Suprapubic skin (tissue), 4 donors: Measurements from ENCODE around the gene WWTR1. TPM values are rescaled to one million over a fixed set of nuclear protein-coding genes. Genes with fewer than 3 reads are reported as not detected.

Experiments used
- DNase-seq, 2 donors: peaks; one replicate each; pipeline ENCODE4 v3.0.0-alpha.2; 2019; ENCODE audit warnings: low spot score in 2 of 2
- H3K27ac ChIP-seq: fragments of 200-600 bp; sonication (generic); one replicate; pipeline ENCODE4 v1.5.1; 2019
- H3K27me3 ChIP-seq: fragments of 200-600 bp; sonication (generic); one replicate; pipeline ENCODE4 v1.5.1; 2019
- H3K36me3 ChIP-seq: fragments of 200-600 bp; sonication (generic); one replicate; pipeline ENCODE4 v1.5.1; 2019
- H3K4me1 ChIP-seq: fragments of 200-600 bp; sonication (generic); one replicate; pipeline ENCODE4 v1.5.1; 2019
- H3K4me3 ChIP-seq: fragments of 200-600 bp; sonication (generic); one replicate; pipeline ENCODE4 v1.5.1; 2019; ENCODE audit warnings: mild to moderate bottlenecking
- H3K9me3 ChIP-seq: fragments of 200-600 bp; sonication (generic); one replicate; pipeline ENCODE4 v1.5.1; 2019
- CTCF ChIP-seq, 2 donors: fragments of 200-600 bp in 1 of 2; fragments of 450-650 bp in 1 of 2; sonication (generic) in 1 of 2; IDR thresholded peaks; one replicate each; pipeline ENCODE4 v1.5.1; 2016 to 2019; ENCODE audit warnings: antibody characterized with exemption in 2 of 2, mild to moderate bottlenecking in 1 of 2, moderate library complexity in 1 of 2
- EP300 ChIP-seq: sonication (generic); formaldehyde crosslinking; IDR thresholded peaks from one replicate; pipeline ENCODE4 v1.6.1; 2017; ENCODE audit warnings: antibody characterized with exemption
- POLR2A ChIP-seq, 2 donors: fragments of 450-650 bp; IDR thresholded peaks; one replicate each; pipeline ENCODE4 v1.6.1; 2017; ENCODE audit warnings: antibody characterized with exemption in 2 of 2, mild to moderate bottlenecking in 2 of 2, moderate library complexity in 2 of 2
- POLR2AphosphoS5 ChIP-seq, 3 donors: sonication (generic); formaldehyde crosslinking; IDR thresholded peaks; one replicate each; pipeline ENCODE4 v1.6.1; 2017; ENCODE audit warnings: antibody characterized with exemption in 3 of 3
- WGBS: methylation state at CpG from one replicate; pipeline ENCODE4 v1.1.5; 2018; 5-methylcytosine and 5-hydroxymethylcytosine counted together
- total RNA-seq, 4 donors: library from RNA; depleted of rRNA; stranded (reverse); fragments of >200 nt; gene quantifications; one replicate each; pipeline ENCODE4 v1.1.0, GENCODE V29; 2016

WWTR1 gene
- total RNA-seq, 4 donors from 2014 or later: 33.0 to 68.9 (median 52.1) TPM

GRCh38 chr3:149610351-149611105 is 47.3 kb downstream of the WWTR1 start:
- no peaks in the 10 kb centered on the region for H3K9me3 ChIP-seq
- 57% methylated on average over 6 of the region's 6 CpGs for WGBS
- no peak for DNase-seq
- no peak overlapping the region for H3K27ac ChIP-seq
- no peak overlapping the region for H3K4me3 ChIP-seq
- H3K36me3 ChIP-seq: no peaks in the 10 kb centered on the region
- no peak for TF ChIP-seq POLR2AphosphoS5 (IDR thresholded peaks at IDR 0.05)
- TF ChIP-seq POLR2A (IDR thresholded peaks at IDR 0.05): no peak
- TF ChIP-seq EP300: no peak
- no peak for TF ChIP-seq CTCF (IDR thresholded peaks at IDR 0.05)
- no peaks in the 10 kb centered on the region for H3K27me3 ChIP-seq
- H3K4me1 ChIP-seq: peaks cover 8% of the 10 kb centered on the region

- Histone ChIP-seq H3K4me3 (no peak overlapping the region), H3K27me3 (no peaks in the 10 kb centered on the region), H3K36me3 (no peaks in the 10 kb centered on the region), H3K4me1 (peaks cover 11% of the 10 kb centered on the region), H3K9me3 (no peaks in the 10 kb centered on the region), H3K27ac (no peak overlapping the region)
- no peak for DNase-seq
- 46% methylated on average over 4 of the region's 4 CpGs for WGBS
- TF ChIP-seq POLR2AphosphoS5 (IDR thresholded peaks at IDR 0.05) (no peak), EP300 (no peak), POLR2A (IDR thresholded peaks at IDR 0.05) (no peak)
Observed at GRCh38 chr3:149609595-149609994, 48.2 kb downstream of the WWTR1 start.

DNA sequence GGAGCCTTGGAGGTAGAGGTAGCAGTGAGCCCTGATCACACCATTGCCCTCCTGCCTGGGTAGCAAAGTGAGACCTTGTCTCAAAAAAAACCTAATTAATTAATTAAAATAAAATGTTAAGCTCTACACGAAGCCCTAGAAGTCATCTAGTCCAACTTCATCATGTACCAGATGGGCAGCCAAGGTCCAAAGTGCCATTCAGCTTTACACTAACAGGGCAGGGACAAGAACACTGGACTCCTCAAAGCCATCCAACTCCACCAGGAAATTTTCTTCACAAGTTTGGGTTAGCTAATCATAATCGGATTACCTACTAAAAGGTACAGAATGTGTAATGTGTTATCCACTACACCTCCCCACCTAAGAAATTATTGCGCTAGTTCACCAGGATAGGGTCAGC is 48.8 kb downstream of the WWTR1 start:
- H3K9me3 ChIP-seq: no peaks in the 10 kb centered on the region
- H3K27ac ChIP-seq: no peak overlapping the region
- 80% methylated on average over 3 of the region's 3 CpGs for WGBS
- no peaks in the 10 kb centered on the region for H3K36me3 ChIP-seq
- no peak for DNase-seq
- H3K27me3 ChIP-seq: no peaks in the 10 kb centered on the region
- H3K4me3 ChIP-seq: no peak overlapping the region
- H3K4me1 ChIP-seq: peaks cover 17% of the 10 kb centered on the region
- TF ChIP-seq POLR2A (IDR thresholded peaks at IDR 0.05): no peak
- no peak for TF ChIP-seq CTCF (IDR thresholded peaks at IDR 0.05)
- no peak for TF ChIP-seq EP300
- TF ChIP-seq POLR2AphosphoS5 (IDR thresholded peaks at IDR 0.05): no peak

- TF ChIP-seq EP300 (no peak), POLR2AphosphoS5 (IDR thresholded peaks at IDR 0.05) (no peak), CTCF (IDR thresholded peaks at IDR 0.05) (no peak), POLR2A (IDR thresholded peaks at IDR 0.05) (no peak)
- WGBS: 95% methylated on average over 2 of the region's 2 CpGs
- Histone ChIP-seq H3K36me3 (no peaks in the 10 kb centered on the region), H3K4me1 (peaks cover 9% of the 10 kb centered on the region), H3K27ac (no peak overlapping the region), H3K27me3 (no peaks in the 10 kb centered on the region), H3K9me3 (no peaks in the 10 kb centered on the region), H3K4me3 (no peak overlapping the region)
- DNase-seq: no peak
Observed at GRCh38 chr3:149605902-149606301, 51.9 kb downstream of the WWTR1 start.

DNA sequence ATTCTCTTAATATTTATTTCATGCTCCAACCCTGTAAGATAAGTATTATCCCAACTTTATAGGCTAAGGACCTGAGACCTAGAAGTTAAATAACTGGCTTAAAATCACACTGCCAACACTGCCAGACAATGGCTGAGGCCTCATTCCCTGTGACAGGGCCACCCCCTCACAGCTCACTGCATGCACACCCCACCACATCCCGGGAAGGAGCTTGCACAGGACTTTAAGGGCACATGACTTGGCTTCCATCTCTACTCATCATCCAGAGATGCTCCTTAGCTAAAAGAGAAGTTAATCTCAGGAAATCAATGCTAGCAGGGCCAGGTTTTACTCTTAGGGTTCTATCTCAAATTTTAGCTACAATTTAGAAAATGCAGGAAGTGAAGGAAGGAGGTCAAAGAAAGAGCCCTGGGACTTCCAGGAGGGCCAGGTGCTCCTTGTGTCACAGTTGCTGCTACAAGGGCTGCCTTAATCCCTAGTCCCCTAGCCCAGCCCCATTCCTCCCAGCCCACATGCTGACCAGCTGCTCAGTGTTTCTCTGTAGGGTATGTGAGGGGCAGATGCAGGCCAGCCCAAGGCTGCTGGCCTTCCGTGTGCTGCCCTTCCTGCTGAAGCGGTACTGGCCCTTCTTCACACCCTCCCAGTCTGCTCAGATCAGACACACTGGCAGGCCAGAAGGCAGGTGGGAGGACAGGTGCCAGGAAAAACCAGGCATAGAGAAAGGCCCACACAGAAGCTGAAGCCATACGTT is 53.5 kb downstream of the WWTR1 start:
- H3K9me3 ChIP-seq: no peaks in the 10 kb centered on the region
- H3K4me1 ChIP-seq: peaks cover 9% of the 10 kb centered on the region
- H3K27ac ChIP-seq: no peak overlapping the region
- no peaks in the 10 kb centered on the region for H3K36me3 ChIP-seq
- no peak overlapping the region for H3K4me3 ChIP-seq
- no peak for DNase-seq
- WGBS: 78% methylated on average over 4 of the region's 4 CpGs
- H3K27me3 ChIP-seq: no peaks in the 10 kb centered on the region
- TF ChIP-seq EP300 (no peak), POLR2A (IDR thresholded peaks at IDR 0.05) (no peak), POLR2AphosphoS5 (IDR thresholded peaks at IDR 0.05) (no peak), CTCF (IDR thresholded peaks at IDR 0.05) (no peak)
